HepG2 (cell line): Measurements from ENCODE around the gene P2RX6. TPM values are rescaled to one million over a fixed set of nuclear protein-coding genes. Genes with fewer than 3 reads are reported as not detected.

Experiments
- ASH2L ChIP-seq: fragments of 300-600, 200-600 bp; sonication (generic); IDR thresholded peaks from 2 replicates; pipeline ENCODE4 v1.7.0; 2017; ENCODE audit warnings: low read depth, mild to moderate bottlenecking, moderate library complexity, mixed read lengths, low read length; ENCODE audit not compliant: insufficient read length
- ATRX ChIP-seq: sonication (generic); formaldehyde crosslinking; IDR thresholded peaks from 2 replicates; pipeline ENCODE4 v1.4.0; 2020; ENCODE audit warnings: missing genetic modification reagents, borderline replicate concordance
- BCL6 ChIP-seq: IDR thresholded peaks from 2 replicates; pipeline ENCODE4 v1.6.1; 2016; ENCODE audit warnings: missing genetic modification reagents, missing compliant biosample characterization
- DPF2 ChIP-seq: sonication (generic); formaldehyde crosslinking; IDR thresholded peaks from 2 replicates; pipeline ENCODE4 v1.4.0; 2020; ENCODE audit warnings: mild to moderate bottlenecking, low read depth, missing genetic modification reagents, borderline replicate concordance
- NCOR1 ChIP-seq: fragments of 200-600 bp; sonication (generic); IDR thresholded peaks from 2 replicates; pipeline ENCODE4 v1.7.0; 2017; ENCODE audit warnings: antibody characterized with exemption, low read length, borderline replicate concordance
- PAF1 ChIP-seq: IDR thresholded peaks from 2 replicates; pipeline ENCODE4 v1.6.1; 2016; ENCODE audit warnings: missing genetic modification reagents, missing compliant biosample characterization
- PCBP2 ChIP-seq: fragments of 200-400 bp; formaldehyde crosslinking; optimal IDR thresholded peaks from 2 replicates; pipeline ENCODE3; 2018; ENCODE audit warnings: low read length, low read depth; ENCODE audit not compliant: poor library complexity, severe bottlenecking
- RARA ChIP-seq: IDR thresholded peaks from 2 replicates; pipeline ENCODE4 v1.6.1; 2016; ENCODE audit warnings: missing genetic modification reagents, missing compliant biosample characterization
- THYN1 ChIP-seq: sonication (generic); formaldehyde crosslinking; IDR thresholded peaks from 2 replicates; pipeline ENCODE4 v1.8.1; 2023; ENCODE audit warnings: low read depth, mild to moderate bottlenecking, moderate library complexity, missing genetic modification reagents, borderline replicate concordance
- TRIM24 ChIP-seq: sonication (generic); formaldehyde crosslinking; IDR thresholded peaks from 2 replicates; pipeline ENCODE4 v1.8.0; 2022; ENCODE audit warnings: mild to moderate bottlenecking, missing genetic modification reagents
- ZFP62 ChIP-seq: sonication (generic); formaldehyde crosslinking; IDR thresholded peaks from 2 replicates; pipeline ENCODE4 v1.4.0; 2020; ENCODE audit warnings: missing genetic modification reagents
- ZNF180 ChIP-seq: sonication (generic); formaldehyde crosslinking; IDR thresholded peaks from 2 replicates; pipeline ENCODE4 v1.4.0; 2020; ENCODE audit warnings: low read depth, missing genetic modification reagents, borderline replicate concordance
- ZNF747 ChIP-seq: sonication (generic); formaldehyde crosslinking; IDR thresholded peaks from 2 replicates; pipeline ENCODE4 v1.8.1; 2023; ENCODE audit warnings: missing genetic modification reagents, mild to moderate bottlenecking, borderline replicate concordance
- ZNF83 ChIP-seq: sonication (generic); formaldehyde crosslinking; IDR thresholded peaks from 2 replicates; pipeline ENCODE4 v1.4.0; 2020; ENCODE audit warnings: missing genetic modification reagents, mild to moderate bottlenecking, borderline replicate concordance
- ZNF883 ChIP-seq: sonication (generic); formaldehyde crosslinking; IDR thresholded peaks from 2 replicates; pipeline ENCODE4 v1.5.1; 2020; ENCODE audit warnings: mild to moderate bottlenecking, missing genetic modification reagents; ENCODE audit errors: not compliant biosample characterization
- polyA plus RNA-seq, 8 experiments: library from polyadenylated mRNA; depleted of rRNA in 3 of 8; stranded (reverse) in 7 of 8; unstranded in 1 of 8; fragments of >200 nt; fragmentation: Illumina TruSeq in 4 of 8; extraction: Trizol in 4 of 8; gene quantifications; 2 replicates each; pipeline versions ENCODE4 v1.2.1 to v1.2.3, GENCODE V29; 2011 to 2016; ENCODE audit warnings: low read depth in 4 of 8, missing spikeins in 1 of 8, mixed read lengths in 1 of 8; ENCODE audit not compliant: insufficient read depth in 1 of 8
- total RNA-seq, 5 experiments: library from RNA; depleted of rRNA; stranded (reverse); fragments of >200 nt; fragmentation: Illumina TruSeq; extraction: Trizol; gene quantifications; 2 replicates each; pipeline ENCODE4 v1.2.3, GENCODE V29; 2016; ENCODE audit warnings: low read depth in 1 of 5
- TF ChIP-seq, protein P1 (sequence below): sonication (generic); formaldehyde crosslinking; IDR thresholded peaks from 2 replicates; pipeline ENCODE4 v1.5.0; 2020; ENCODE audit warnings: mild to moderate bottlenecking, missing genetic modification reagents, borderline replicate concordance
- TF ChIP-seq, protein P2 (sequence below): IDR thresholded peaks from 2 replicates; pipeline ENCODE4 v1.6.1; 2012; ENCODE audit warnings: inconsistent platforms
- TF ChIP-seq, protein P3 (sequence below): sonication (generic); formaldehyde crosslinking; IDR thresholded peaks from 2 replicates; pipeline ENCODE4 v1.4.0; 2020; ENCODE audit warnings: mild to moderate bottlenecking, missing genetic modification reagents
- TF ChIP-seq, protein P4 (sequence below): sonication (generic); formaldehyde crosslinking; IDR thresholded peaks from 2 replicates; pipeline ENCODE4 v1.5.0; 2020; ENCODE audit warnings: mild to moderate bottlenecking, missing genetic modification reagents
- TF ChIP-seq, protein P5 (sequence below): sonication (generic); formaldehyde crosslinking; IDR thresholded peaks from 2 replicates; pipeline ENCODE4 v1.4.0; 2020; ENCODE audit warnings: missing genetic modification reagents, mild to moderate bottlenecking, borderline replicate concordance

P2RX6 gene
- total and polyA plus RNA-seq, 2 of the 13 experiments (the other 11 are each of a cell fraction or from before 2014, with no cell fraction given): 0.04 to 0.12 TPM

DNA sequence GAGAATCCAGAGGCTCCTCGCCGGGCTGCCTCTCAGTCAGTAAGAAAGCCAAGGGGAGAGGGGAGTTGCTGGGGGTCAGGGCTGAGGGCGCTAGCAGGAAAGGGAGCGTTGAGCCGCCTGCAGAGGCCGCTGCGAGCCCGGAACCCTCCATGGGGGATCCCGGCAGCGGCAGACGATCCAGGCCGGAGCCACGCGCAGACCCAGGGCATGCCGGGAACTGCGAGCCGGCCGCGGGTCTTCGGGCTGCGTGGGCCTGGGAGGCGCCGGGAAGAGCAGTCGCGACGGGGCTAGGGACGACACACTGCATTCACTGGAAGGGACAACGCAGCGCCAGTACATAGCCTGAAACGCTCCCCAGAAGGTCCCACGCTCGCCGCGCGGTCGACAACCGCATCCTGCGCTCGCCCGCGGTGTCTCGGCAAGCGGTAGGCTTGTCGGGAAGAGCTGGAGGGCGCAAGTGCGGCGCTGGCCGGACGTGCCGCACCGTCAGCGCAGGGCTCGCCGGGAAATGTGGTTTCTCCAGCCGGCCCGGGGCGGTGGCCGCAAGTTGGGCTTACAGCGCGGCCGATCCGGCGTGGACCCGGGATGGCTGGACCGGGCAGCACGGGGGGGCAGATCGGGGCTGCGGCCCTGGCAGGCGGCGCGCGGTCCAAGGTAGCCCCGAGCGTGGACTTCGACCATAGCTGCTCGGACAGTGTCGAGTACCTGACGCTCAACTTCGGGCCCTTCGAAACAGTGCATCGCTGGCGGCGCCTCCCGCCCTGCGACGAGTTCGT, 33.0 kb upstream of the P2RX6 start, which contains the start of gene LZTR1 (continued):
- TF ChIP-seq, protein P1, sequence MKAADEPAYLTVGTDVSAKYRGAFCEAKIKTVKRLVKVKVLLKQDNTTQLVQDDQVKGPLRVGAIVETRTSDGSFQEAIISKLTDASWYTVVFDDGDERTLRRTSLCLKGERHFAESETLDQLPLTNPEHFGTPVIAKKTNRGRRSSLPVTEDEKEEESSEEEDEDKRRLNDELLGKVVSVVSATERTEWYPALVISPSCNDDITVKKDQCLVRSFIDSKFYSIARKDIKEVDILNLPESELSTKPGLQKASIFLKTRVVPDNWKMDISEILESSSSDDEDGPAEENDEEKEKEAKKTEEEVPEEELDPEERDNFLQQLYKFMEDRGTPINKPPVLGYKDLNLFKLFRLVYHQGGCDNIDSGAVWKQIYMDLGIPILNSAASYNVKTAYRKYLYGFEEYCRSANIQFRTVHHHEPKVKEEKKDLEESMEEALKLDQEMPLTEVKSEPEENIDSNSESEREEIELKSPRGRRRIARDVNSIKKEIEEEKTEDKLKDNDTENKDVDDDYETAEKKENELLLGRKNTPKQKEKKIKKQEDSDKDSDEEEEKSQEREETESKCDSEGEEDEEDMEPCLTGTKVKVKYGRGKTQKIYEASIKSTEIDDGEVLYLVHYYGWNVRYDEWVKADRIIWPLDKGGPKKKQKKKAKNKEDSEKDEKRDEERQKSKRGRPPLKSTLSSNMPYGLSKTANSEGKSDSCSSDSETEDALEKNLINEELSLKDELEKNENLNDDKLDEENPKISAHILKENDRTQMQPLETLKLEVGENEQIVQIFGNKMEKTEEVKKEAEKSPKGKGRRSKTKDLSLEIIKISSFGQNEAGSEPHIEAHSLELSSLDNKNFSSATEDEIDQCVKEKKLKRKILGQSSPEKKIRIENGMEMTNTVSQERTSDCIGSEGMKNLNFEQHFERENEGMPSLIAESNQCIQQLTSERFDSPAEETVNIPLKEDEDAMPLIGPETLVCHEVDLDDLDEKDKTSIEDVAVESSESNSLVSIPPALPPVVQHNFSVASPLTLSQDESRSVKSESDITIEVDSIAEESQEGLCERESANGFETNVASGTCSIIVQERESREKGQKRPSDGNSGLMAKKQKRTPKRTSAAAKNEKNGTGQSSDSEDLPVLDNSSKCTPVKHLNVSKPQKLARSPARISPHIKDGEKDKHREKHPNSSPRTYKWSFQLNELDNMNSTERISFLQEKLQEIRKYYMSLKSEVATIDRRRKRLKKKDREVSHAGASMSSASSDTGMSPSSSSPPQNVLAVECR: peak; percentile 94
- no peak; the same call in 1 of the 2 replicates for TF ChIP-seq ZNF83 (CRISPR knock-in tag)
- peak; percentile 53; the same call in 1 of the 2 replicates for TF ChIP-seq BCL6 (CRISPR knock-in tag)
- TF ChIP-seq PCBP2: no peak
- peak; percentile 86 for TF ChIP-seq ZFP62 (CRISPR knock-in tag)
- 0 out of 2 replicates have a peak, but pooled peaks have one; percentile 69 for TF ChIP-seq ZNF180 (CRISPR knock-in tag)
- TF ChIP-seq PAF1 (CRISPR knock-in tag): no peak
- TF ChIP-seq NCOR1: no peak
- TF ChIP-seq, protein P2, sequence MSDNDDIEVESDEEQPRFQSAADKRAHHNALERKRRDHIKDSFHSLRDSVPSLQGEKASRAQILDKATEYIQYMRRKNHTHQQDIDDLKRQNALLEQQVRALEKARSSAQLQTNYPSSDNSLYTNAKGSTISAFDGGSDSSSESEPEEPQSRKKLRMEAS: peak; percentile 95
- no peak for TF ChIP-seq TRIM24 (CRISPR knock-in tag)
- TF ChIP-seq, protein P3, sequence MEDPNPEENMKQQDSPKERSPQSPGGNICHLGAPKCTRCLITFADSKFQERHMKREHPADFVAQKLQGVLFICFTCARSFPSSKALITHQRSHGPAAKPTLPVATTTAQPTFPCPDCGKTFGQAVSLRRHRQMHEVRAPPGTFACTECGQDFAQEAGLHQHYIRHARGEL (CRISPR knock-in tag): peak; percentile 77; the same call in 1 of the 2 replicates
- no peak for TF ChIP-seq THYN1 (CRISPR knock-in tag)
- TF ChIP-seq ZNF747 (CRISPR knock-in tag): peak; percentile 96; the same call in 1 of the 2 replicates
- TF ChIP-seq ZNF883: peak; percentile 82
- no peak for TF ChIP-seq ATRX (CRISPR knock-in tag)
- TF ChIP-seq, protein P4, sequence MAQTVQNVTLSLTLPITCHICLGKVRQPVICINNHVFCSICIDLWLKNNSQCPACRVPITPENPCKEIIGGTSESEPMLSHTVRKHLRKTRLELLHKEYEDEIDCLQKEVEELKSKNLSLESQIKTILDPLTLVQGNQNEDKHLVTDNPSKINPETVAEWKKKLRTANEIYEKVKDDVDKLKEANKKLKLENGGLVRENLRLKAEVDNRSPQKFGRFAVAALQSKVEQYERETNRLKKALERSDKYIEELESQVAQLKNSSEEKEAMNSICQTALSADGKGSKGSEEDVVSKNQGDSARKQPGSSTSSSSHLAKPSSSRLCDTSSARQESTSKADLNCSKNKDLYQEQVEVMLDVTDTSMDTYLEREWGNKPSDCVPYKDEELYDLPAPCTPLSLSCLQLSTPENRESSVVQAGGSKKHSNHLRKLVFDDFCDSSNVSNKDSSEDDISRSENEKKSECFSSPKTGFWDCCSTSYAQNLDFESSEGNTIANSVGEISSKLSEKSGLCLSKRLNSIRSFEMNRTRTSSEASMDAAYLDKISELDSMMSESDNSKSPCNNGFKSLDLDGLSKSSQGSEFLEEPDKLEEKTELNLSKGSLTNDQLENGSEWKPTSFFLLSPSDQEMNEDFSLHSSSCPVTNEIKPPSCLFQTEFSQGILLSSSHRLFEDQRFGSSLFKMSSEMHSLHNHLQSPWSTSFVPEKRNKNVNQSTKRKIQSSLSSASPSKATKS (CRISPR knock-in tag): no peak; the same call in 1 of the 2 replicates
- TF ChIP-seq, protein P5, sequence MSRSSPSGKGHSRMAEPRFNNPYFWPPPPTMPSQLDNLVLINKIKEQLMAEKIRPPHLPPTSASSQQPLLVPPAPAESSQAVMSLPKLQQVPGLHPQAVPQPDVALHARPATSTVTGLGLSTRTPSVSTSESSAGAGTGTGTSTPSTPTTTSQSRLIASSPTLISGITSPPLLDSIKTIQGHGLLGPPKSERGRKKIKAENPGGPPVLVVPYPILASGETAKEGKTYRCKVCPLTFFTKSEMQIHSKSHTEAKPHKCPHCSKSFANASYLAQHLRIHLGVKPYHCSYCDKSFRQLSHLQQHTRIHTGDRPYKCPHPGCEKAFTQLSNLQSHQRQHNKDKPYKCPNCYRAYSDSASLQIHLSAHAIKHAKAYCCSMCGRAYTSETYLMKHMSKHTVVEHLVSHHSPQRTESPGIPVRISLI (CRISPR knock-in tag): peak; percentile 62; the same call in 1 of the 2 replicates
- peak; percentile 40; the same call in 1 of the 2 replicates for TF ChIP-seq RARA (CRISPR knock-in tag)
- peak; percentile 87 for TF ChIP-seq ASH2L
- no peak; the same call in 1 of the 2 replicates for TF ChIP-seq DPF2 (CRISPR knock-in tag)
